Occipital lobe (tissue), 2 donors: Measurements from ENCODE around the gene CDADC1. TPM values are rescaled to one million over a fixed set of nuclear protein-coding genes. Genes with fewer than 3 reads are reported as not detected.
"Not testable (repeated sequence)": the region's sequence is repeated elsewhere in the genome, so short reads cannot be mapped to it uniquely, and the experiment has no call there.

Experiments used
- DNase-seq: peaks from one replicate; lab custom pipeline; 2025; lab: John Stamatoyannopoulos, UW
- total RNA-seq: library from RNA; depleted of rRNA; stranded (reverse); fragments of >200 nt; gene quantifications from one replicate; pipeline ENCODE4 v1.2.3, GENCODE V29; 2014

Gene CDADC1
- total RNA-seq, 1 donor from 2014 or later = 14.8 TPM

- DNase-seq = not testable (repeated sequence)
These were observed 47.0 kb downstream of the CDADC1 start for GRCh38 chr13:49294723-49295122.

DNA sequence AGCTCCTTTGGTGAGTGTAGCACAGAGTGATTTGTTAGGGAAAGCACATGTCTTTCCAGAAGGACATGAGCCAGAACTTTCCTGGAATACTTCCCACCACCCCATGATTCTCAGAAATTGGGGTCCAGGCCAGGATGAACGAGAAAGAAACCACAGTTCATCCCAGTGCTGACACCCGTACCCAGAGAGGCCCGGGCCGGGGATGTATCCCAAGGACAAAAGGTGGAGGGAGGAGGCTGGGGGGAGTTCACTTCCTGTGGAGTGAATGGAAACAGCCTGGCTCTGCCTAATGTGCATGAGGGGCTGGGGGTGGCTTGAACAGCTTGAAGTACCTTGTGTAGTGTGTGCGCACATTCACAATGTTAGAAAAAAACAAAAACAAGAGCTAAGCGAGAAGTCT is 47.5 kb downstream of the CDADC1 start:
- no peak for DNase-seq

DNA sequence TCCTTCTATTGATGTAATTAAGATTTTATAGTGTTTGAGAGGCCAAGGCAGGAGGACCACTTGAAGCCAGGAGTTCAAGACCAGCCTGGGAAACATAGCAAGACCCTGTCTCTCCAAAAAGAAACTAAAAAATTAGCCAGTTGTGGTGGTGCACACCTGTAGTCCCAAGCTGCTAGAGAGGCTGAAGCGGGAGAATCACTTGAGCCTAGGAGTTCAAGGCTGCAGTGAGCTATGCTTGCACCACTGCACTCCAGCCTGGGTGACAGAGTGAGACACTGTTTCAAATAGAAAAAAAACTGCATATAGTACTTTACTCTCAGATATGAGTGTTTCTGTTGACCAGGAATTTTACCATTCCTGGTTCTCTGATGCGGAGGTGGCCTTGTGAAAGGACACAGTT is 48.9 kb downstream of the CDADC1 start:
- DNase-seq = no peak

GRCh38 chr13:49297338-49297737 is 49.6 kb downstream of the CDADC1 start:
- no peak for DNase-seq

- DNase-seq = no peak
These were observed 50.7 kb downstream of the CDADC1 start for GRCh38 chr13:49298416-49298815.

DNA sequence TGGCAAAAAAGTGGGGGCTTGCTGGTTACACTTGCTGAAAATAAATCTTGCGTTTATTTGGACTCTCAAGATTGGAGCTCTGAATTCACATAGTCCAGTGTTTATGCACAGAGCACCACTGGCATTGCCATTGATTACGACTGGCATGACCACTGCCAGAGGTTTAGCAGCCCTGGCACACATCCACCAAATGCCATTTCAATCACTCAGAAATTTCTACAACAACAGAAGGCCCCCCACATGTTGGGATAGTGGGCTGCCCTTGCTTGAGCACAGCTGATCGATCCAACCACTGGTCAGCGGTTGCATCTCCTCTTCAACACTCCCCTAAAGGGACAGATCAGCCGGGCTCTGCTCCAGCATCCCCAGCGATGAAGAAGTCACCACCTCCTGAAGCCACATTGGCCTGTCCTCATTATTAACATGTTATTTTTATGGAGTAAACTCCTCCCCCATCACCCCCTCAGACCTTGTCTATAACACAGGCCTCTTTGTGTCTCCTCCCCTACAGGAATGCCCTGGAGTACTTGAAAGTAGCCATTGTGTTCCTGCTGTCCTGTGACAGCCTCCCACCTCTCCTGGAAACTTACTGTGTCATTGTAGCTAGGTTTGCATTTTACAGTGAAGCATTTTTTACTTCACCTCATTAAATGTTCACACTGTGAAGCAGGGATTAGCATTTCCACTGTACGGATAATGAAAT is 51.3 kb downstream of the CDADC1 start:
- no peak for DNase-seq

- DNase-seq = no peak
These were observed 52.6 kb downstream of the CDADC1 start for GRCh38 chr13:49300276-49300675.

- DNase-seq = peak; percentile 35
These were observed 53.2 kb downstream of the CDADC1 start for GRCh38 chr13:49300739-49301589.

GRCh38 chr13:49302222-49302621 is 54.5 kb downstream of the CDADC1 start:
- no peak for DNase-seq

DNA sequence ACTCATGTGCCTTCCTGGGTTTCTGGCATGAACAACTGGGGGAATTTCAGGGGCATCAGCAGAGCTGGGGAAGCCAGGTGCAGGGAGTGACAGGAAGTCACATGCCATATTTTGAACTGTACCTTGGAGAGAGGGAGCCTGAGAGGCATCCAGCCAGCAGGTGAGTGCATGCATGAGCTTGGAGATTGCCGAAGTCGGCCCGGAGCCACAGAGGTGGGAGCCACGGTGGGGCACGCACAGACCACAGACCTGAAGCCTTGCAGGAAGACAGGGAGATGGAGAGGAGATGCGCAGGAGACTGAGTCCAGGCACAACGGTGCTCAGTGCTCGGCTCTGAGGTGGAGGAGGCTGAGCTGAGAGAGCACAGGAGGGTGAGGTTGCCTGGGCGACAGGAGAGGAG is 55.1 kb downstream of the CDADC1 start:
- no peak for DNase-seq

DNA sequence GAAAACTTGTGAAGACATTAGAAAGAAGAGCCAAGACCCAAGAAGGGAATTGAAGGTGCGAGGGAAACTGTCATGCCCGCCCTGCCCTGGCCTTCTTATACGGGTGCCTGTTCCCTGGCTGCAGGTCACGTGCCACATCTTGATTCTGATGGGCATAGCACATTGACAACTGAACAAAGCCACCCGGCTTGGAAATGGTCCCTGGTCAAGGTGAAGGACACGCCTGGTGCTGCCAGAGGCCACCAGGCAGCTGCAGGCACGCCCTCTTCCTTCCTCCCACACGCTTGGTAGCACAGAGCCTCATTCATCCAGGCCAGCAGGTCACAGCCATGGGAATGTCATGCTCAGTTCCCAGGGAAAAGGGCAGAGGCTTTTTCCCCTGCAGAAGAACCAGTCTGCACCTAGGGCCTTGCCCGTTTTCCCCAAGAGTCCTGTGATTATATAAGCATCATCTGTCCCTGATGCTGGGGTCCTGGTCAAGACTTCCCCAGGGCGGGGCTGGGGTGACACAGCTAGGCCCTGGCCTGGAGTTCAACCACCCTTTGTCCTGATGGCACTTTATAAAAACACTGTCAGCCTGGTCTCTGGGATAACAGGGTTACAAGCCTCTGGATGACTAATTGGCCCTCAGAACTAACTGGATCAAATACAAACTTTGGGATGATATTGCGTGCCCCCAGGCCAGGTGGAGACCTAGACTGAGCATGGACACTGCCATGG is 56.0 kb downstream of the CDADC1 start:
- DNase-seq = peak; percentile 19

DNA sequence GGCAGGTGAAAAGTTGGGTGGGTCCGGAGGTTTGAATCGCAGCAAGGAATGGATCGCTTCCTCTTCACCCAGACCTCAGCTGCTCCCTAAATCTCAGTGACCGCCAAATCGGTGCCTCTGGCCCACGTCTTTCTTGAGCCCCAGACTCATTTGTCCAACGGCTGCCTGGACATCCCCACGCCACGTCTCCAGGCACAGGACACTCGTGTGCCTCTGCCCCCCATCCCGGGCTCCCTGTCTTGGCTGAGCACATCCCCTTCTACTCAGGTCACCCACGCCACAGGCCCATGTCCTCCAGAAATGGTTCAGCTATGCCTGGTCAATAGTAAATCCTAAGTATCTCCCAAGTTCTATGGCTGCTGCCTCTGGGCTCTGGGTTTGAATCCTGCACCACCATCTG is 56.6 kb downstream of the CDADC1 start:
- no peak for DNase-seq

DNA sequence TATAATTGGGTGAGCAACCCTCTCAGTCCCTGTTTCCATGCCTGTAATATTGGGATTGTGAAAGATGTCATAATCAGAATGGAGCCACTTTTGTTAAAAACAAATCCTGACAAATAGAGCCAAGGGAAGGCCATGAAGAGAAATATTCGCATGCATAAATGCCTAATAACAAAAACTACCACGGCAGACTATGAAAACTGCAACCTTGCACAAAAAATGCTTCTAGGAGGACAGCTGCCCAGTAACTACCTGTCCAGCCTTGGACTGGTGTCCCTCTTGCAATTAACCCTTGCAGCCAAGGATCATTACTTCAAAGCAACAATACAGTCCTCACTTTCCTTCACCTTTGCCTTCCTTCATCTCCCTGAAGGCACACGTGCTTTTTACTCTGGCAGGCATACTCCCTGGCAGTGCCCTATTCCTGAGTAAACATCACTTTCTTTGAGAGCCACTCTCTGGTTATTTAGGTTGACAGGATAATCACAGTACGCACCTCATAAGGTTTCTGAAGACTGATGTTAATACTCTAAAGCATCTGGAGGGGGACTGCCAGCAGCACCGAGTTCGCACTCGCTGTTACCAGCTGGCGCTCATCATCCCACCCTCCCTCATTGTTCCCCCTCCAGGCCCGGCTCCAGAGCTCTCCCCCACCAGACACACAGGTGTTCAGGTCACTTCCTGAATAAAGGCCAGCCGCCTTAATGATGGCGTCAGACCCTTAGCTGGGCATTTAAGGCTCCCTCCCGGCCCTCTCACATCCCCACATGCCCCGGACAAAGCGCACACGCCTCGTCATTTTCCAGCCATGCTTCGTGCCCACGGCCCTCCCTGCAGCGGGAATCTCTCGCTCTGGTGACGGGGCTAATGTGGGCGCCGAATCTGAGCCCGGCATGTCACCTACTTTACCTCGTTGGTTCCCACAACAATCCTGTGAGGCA is 57.3 kb downstream of the CDADC1 start:
- no peak for DNase-seq

DNA sequence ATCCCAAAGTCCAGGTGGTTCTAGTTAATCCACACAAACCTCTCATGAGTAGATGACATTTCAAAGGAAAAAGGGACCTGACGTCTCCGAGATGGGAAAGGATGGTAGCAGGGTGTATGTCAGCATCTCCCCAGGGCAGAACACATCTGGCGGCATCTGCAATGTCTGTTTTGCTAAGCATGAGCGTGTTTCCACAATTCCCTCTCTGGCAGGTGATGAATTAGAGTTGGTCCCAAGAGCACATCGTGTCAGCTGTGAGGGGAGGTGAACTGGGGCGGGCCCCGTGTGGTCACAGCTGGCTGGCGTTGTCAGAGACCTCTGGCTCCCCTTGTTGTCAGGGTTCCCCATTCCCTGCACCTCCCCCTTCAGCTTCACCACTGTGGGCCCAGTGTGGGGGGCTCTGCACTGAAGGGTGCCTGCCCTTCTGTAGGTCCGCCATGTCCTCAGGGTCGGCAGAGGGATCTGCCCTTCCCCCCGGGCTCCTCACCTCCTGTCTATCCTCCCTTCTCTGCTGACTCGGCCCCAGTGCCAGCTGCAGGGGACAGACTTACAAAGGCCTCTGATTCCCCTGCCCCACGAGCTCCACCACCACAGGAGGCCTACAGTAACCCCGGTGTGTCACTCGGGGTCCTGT is 58.2 kb downstream of the CDADC1 start:
- DNase-seq = no peak

GRCh38 chr13:49307365-49307764 is 59.6 kb downstream of the CDADC1 start:
- no peak for DNase-seq

DNA sequence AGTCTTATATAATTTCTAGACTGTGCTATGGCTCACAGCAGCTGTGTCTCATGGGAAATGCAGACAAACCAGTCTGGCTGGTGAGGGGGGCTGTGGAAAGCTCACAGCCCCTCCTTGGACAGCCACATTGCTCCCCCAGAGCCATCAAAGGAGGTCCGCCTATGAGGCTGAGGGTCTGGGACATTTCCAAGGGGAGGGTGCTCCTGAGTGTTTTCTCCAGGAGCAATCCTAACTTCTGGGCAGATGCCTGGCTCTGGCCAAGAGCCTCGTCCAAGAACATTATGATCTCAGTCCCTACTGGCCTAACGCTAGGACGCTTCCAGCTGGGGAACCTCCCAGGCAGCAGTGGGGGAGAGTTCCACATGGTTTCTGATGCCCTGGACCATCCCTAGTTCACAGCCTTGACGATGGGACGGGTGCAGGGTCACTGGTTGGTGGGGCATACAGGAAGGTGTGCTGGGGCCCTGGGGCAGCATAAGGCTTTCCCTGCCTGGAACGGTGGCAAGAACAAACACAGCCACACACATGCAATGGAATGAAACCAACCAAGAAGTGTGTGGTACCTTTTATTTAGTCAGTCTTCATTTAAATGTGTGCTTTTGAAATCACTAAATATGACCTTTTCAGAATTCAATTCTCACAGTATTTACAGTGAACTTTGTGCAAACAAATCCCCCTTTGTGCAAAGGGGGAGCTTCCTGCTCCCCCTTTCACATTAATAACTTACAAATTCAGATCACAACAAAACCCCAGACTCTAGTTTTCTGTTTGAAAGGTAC is 60.6 kb downstream of the CDADC1 start:
- DNase-seq = peak; percentile 66

DNA sequence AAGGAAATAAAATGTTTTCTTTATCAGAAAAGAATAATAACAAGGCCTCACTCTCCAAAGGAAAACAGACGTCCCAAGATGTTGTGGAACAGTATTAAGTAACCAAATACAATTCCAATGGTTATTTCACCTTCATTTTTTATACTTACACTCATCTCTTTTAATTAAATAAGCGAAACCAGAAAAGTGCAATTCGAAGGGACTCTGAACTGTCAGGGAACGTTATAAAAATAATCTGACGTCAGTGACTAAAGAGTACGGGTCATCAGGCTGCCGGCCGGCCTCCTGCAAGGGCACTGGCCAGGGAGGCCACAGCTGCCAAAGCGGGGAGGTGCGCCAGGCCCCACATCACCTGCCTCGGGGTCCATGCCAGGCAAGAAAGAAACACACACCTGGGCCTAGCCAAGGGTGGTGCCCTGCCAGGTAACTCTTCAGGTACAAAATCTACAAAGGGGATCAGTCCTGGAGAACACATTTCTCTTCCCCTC is 61.2 kb downstream of the CDADC1 start:
- no peak for DNase-seq

DNA sequence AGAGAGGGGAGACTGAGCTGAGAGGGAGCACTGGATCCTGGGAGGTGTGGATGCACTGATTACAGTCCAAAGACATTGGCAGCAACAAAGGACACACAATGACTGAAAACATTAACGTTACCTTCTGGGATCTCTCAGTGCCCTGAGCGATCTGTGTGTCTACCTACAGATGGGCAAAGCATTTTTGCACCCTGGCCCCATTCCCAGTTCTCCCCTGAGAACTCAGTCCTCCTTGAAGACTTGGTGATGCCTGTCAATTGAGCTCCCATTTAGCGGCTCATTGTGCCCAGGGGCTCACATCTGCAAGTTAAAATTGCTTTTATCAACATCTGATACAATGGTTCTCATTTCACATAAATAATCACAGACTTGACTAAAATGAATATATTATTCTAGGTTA is 62.5 kb downstream of the CDADC1 start:
- DNase-seq = no peak

DNA sequence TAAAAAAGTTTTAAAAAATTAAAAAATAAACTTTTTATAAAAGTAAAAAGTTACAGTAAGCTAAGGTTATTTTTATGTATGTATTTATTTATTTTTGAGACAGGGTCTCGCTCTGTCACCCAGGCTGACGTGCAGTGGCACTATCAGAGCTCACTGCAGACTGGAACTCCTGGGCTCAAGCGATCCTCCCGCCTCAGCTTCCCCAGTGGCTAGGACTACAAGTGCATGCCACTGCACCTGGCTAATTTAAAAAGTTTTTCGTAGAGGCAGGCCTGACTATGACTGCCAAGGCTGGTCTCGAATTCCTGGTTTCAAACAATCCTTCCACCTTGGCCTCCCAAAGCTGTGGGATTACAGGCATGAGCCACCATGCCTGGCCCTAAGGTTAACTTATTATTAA is 64.1 kb downstream of the CDADC1 start:
- no peak for DNase-seq
